Natural killer cell treated with Interleukin-12 subunit alpha and Interleukin-12 subunit beta and Interleukin-15 and Interleukin-18, amount 100 ng/mL, for 72 hours (primary cell): ENCODE results near the gene ING4. TPM values are rescaled to one million over a fixed set of nuclear protein-coding genes. Genes with fewer than 3 reads are reported as not detected.
"Not testable (repeated sequence)": the region's sequence is repeated elsewhere in the genome, so short reads cannot be mapped to it uniquely, and the experiment has no call there.

ENCODE experiments used
- ATAC-seq, 2 donors: fragments of 150-1000 bp; cut with Tn5 transposase in 1 of 2; sonication (Bioruptor Pico), chemical (Tn5 transposase) in 1 of 2; 2 replicates each; pipeline ENCODE4 v1.10.0; 2021
- DNase-seq: peaks from one replicate; pipeline ENCODE4 v3.0.0; 2022; ENCODE audit warnings: low spot score
- H3K27ac Mint-ChIP-seq, 2 donors: 1 replicate in 1 of 2; 2 replicates in 1 of 2; pipeline ENCODE4 v1.8.0; 2022; ENCODE audit warnings: mixed read lengths in 2 of 2, mild to moderate bottlenecking in 1 of 2, moderate library complexity in 1 of 2
- H3K27me3 Mint-ChIP-seq, 2 donors: 1 replicate in 1 of 2; 2 replicates in 1 of 2; pipeline ENCODE4 v1.8.0; 2022; ENCODE audit warnings: mixed read lengths in 2 of 2
- H3K36me3 Mint-ChIP-seq: one replicate; pipeline ENCODE4 v1.8.0; 2022; ENCODE audit warnings: mixed read lengths
- H3K4me1 Mint-ChIP-seq, 2 donors: 1 replicate in 1 of 2; 2 replicates in 1 of 2; pipeline ENCODE4 v1.8.0; 2022; ENCODE audit warnings: low read depth in 2 of 2, mixed read lengths in 2 of 2, mild to moderate bottlenecking in 1 of 2
- H3K4me3 Mint-ChIP-seq: one replicate; pipeline ENCODE4 v1.8.0; 2022; ENCODE audit warnings: mixed read lengths
- H3K9me3 Mint-ChIP-seq: 2 replicates; pipeline ENCODE4 v1.8.0; 2022; ENCODE audit warnings: mixed read lengths
- total RNA-seq, 2 donors: library from RNA; stranded (reverse); gene quantifications; one replicate each; pipeline ENCODE4 v1.2.3, GENCODE V29; 2022

The ING4 gene
- 10 to 100 TPM; 13.0 to 16.7 TPM for total RNA-seq

DNA sequence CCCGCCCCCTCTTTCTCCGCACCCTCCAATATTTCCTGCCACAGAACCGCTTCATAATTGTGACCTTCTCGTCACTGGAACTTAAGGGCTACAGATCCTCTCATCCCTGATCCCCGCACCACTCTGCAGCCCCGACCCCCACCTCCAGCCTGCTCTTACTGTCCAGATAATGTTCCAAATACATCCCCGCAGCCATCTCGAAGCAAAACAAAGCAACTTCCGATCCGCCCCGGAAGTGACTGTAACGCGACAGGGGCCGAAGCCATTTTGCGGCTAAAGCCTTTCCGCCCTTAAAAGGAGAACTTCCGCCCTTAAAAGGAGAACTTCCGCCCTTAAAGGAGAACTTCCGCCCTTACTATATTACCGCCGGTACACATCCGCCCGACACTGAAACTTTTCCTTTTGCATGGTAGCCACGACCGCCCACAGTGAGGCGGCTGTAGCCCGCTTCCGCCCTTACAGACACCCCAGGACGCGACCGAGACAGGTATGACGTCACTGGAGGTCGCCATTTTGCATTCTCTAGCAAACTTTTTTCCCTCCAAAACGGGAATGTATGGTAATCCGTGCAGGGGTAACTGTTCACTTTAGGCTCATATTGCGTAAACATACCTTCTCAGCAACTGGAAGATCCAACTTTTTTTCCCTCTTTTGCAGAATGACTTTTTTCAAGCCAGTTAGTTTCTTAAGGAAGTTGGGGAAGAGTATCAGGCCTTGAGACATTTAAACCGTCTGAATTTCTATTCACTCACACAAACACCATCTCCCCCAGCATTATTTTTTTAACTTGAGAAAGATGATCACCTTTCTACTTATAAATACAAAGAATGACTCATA lies at the start of gene ING4:
ING4 (minus strand) TSS at position 214 of the 837 bp plus-strand sequence; CDS start at position 196, 18 bp downstream.
- peaks cover 42% of the 10 kb centered on the region in 2 donors for H3K4me1 Mint-ChIP-seq
- peak within 1 kb of the TSS; percentile 99 for H3K4me3 Mint-ChIP-seq
- H3K36me3 Mint-ChIP-seq, result peaks cover 13% of the 10 kb centered on the region
- peak; percentile 100 for ATAC-seq
- H3K9me3 Mint-ChIP-seq, result no peaks in the 10 kb centered on the region
- peak within 1 kb of the TSS; percentile 92 to 99 for H3K27ac Mint-ChIP-seq
- no peaks in the 10 kb centered on the region for H3K27me3 Mint-ChIP-seq
- peak; percentile 98 for DNase-seq

DNA sequence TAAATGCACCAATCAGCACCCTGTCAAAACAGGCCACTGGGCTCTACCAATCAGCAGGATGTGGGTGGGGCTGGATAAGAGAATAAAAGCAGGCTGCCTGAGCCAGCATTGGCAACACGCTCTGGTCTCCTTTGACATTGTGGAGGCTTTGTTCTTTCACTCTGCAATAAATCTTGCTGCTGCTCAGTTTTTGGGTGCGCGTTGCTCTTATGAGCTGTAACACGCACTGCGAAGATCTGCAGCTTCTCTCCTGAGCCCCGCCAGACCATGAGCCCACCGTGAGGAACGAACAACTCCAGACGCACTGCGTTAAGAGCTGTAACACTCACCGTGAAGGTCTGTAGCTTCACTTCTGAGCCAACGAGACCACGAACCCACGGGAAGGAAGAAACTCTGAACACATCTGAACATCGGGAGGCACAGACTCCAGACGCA lies 46.1 kb upstream of the ING4 start:
- DNase-seq (no peak), ATAC-seq (no peak)
- Mint-ChIP-seq H3K4me3 (no peak overlapping the region), H3K4me1 (peaks cover 0 to 3% of the 10 kb centered on the region in 2 donors), H3K27me3 (peaks cover 13 to 14% of the 10 kb centered on the region in 2 donors), H3K36me3 (no peaks in the 10 kb centered on the region), H3K27ac (no peak overlapping the region), H3K9me3 (no peaks in the 10 kb centered on the region)

DNA sequence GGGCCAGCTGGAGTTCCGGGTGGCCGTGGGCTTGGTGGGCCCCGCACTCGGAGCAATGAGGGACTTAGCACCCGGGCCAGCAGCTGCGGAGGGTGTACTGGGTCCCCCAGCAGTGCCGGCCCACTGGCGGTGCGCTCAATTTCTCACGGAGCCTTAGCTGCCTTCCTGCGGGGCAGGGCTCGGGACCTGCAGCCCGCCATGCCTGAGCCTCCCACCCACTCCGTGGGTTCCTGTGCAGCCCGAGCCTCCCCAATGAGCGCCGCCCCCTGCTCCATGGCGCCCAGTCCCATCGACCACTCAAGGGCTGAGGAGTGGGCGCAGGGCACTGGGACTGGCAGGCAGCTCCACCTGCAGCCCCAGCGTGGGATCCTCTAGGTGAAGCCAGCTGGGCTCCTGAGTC lies 45.4 kb upstream of the ING4 start:
- not testable (repeated sequence) for H3K4me3 Mint-ChIP-seq

DNA sequence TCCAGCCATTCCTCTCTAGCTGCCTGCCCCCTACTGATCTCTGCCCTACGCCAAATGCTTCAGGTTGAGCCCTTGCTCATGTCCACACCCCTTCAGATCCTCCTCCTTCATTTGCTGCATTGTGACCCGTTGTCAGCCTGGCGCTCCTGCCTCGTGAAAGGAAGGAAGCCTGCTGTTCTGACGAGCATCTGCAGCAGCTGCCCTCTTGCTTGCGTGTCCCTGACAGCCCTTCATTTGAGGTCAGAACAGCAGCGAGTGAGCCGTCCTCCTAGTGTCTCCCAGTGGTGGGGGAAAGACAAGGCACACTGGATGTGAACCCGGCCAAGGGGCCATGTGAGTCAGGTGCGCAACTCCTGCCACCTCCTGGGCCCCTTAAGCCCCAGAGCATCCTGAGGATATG lies 40.7 kb upstream of the ING4 start:
- H3K4me1 Mint-ChIP-seq, result peaks cover 8 to 9% of the 10 kb centered on the region in 2 donors
- no peak overlapping the region for H3K4me3 Mint-ChIP-seq
- peaks cover 41 to 59% of the 10 kb centered on the region in 2 donors for H3K27me3 Mint-ChIP-seq
- H3K9me3 Mint-ChIP-seq, result no peaks in the 10 kb centered on the region
- H3K36me3 Mint-ChIP-seq, result peaks cover 7% of the 10 kb centered on the region
- no peak overlapping the region for H3K27ac Mint-ChIP-seq
- DNase-seq (no peak), ATAC-seq (peak in 1 of 2 donors; percentile 17)

More for the DNA sequence above, 45.4 kb upstream of the ING4 start:
- not testable (repeated sequence) for ATAC-seq, H3K4me1 Mint-ChIP-seq, H3K9me3 Mint-ChIP-seq, DNase-seq, H3K36me3 Mint-ChIP-seq, H3K27ac Mint-ChIP-seq
- peaks cover 17 to 21% of the 10 kb centered on the region in 2 donors for H3K27me3 Mint-ChIP-seq

DNA sequence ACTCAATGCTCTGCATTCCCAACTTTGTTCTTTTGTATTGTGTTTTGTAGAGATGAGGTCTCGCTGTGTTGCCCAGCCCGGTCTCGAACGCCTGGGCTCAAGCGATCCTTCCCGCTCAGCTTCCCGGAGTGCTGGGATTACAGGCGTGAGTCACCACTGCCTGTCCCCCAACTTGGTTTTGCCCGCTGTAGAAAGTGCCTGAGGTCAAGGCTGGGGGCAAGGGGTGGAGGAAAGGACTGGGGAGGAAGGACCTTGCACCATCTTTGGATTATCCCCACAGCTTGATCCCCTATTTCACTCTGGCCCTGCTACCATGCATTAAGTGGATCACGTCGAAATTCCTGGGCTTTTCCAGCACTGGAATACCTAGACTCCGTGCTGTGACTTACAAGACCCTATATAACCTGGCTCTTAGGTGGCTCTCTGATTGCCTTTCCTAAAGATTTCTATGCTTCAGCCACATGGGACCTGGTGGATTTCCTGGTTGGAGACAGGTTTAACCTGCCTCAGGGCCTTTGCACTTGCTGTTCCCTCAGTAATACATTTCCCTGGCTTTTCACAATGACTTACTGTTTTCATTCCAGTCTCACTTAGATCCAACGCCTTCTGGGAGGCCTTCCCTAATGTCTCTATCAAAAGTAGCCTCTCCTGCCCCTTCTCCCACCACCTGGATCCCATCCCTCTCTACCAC lies 38.3 kb upstream of the ING4 start:
- Mint-ChIP-seq H3K27ac (no peak overlapping the region), H3K9me3 (no peaks in the 10 kb centered on the region), H3K4me1 (peaks cover 8 to 9% of the 10 kb centered on the region in 2 donors), H3K4me3 (peak overlapping the region; percentile 33), H3K36me3 (peaks cover 7% of the 10 kb centered on the region), H3K27me3 (peaks cover 57 to 73% of the 10 kb centered on the region in 2 donors)
- no peak for ATAC-seq
- no peak for DNase-seq

DNA sequence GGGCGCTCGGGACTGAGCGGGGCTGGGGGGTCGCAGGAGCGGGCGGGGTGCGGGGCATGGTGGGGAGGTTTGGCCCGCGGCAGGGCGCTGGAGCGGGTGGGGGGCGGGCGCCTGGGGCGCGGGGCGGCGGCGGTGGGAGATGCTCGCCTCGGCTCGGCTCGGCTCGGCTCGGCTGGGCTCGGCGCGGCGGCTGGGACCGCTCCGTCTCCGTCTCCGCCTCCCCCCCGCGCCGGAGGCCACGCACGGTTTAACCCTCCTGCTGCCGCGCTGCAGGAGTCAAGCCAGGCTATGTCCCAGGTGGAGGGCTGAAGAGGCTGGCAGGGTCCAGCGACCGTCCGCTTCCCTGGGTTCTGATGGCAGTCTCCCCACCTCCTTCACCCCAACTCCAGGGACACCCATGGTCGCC lies 37.7 kb upstream of the ING4 start, which contains the start of gene PIANP:
PIANP (minus strand) TSS at position 170 of the 406 bp plus-strand sequence. CDS start 2,754 bp downstream, outside the sequence.
- no peak for DNase-seq
- peak; percentile 67 to 70 for ATAC-seq
- H3K4me1 Mint-ChIP-seq, result peaks cover 8 to 9% of the 10 kb centered on the region in 2 donors
- H3K36me3 Mint-ChIP-seq, result peaks cover 7% of the 10 kb centered on the region
- no peaks in the 10 kb centered on the region for H3K9me3 Mint-ChIP-seq
- H3K27me3 Mint-ChIP-seq, result peaks cover 57 to 72% of the 10 kb centered on the region in 2 donors
- H3K27ac Mint-ChIP-seq, result peak within 1 kb of the TSS in 1 of 2 donors; percentile 21
- H3K4me3 Mint-ChIP-seq, result peak within 1 kb of the TSS; percentile 61

DNA sequence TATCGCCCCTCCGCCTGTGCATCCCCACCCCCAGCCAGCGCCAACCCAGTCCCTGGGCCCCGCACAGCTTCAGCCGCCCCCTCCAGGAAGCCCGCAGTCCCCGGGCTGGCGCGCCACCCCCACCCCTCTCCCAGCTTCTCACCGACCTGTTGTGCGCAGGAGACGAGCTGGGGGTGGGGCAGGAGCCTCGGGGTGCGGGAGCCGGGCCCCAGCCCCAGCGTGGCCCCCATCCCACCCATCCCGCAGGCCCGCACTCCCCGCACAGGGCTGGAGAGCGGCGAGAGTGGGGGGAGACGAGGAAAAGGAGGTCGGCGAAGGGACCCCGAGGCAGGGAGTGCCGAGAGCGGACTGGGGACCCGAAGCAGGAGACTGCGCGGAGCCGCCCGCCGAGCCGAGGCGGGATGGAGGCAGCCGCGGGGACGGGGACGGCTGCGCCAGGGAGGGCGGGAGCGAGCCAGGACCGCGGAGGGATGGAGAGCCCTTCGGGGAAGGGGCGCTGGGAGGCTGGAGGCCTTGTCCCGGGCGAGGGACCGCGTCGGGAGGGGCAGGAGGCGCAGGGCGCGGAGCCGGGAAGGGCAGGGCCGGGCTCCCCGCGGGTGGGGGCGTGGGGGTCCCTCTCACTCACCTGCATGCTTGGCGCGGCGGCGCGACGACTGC lies 37.2 kb upstream of the ING4 start:
- no peak overlapping the region for H3K27ac Mint-ChIP-seq
- DNase-seq, result no peak

DNA sequence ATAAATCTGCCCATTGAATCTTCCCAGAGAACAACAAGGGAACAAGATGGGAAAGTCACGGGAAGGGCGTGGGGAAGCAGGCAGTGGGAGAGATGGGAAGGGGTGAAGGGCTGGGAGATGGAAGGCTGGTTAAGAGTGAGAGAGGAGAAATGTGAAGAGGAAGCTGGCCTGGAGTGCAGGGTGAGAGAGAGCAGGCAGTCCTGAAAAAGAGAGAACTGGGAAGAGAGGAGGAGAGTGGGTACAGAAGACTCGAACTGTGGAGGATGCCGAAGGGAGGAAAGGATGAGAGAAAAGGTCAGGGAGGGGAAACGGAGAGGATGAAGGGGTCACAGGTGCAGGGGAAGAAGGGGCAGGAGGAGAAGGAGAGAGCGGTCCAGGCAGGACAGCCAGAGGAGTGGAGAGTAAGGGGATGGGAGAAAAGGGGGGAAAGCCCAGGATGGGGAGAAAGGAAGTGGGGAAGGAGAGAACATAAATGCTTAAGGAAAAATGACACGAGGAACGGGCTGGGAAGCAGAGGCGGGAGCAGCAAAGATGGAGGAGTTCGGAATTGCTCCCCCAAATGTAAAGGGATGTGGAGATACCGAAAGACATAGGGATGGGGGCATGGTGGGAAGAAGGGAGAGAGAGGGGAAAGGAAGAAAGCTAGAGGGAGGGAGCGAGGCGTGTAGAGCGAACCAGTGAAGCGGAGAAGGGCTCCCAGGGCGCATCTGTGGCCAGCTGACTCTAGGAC lies 36.5 kb upstream of the ING4 start:
- Mint-ChIP-seq H3K36me3 (peaks cover 7% of the 10 kb centered on the region), H3K27me3 (peaks cover 52 to 61% of the 10 kb centered on the region in 2 donors), H3K4me1 (peaks cover 8 to 9% of the 10 kb centered on the region in 2 donors), H3K4me3 (peak overlapping the region; percentile 61), H3K9me3 (no peaks in the 10 kb centered on the region), H3K27ac (peak overlapping the region in 1 of 2 donors; percentile 21)
- ATAC-seq (no peak), DNase-seq (no peak)

More for the DNA sequence above, 37.2 kb upstream of the ING4 start:
- Mint-ChIP-seq H3K9me3 (no peaks in the 10 kb centered on the region), H3K4me1 (peaks cover 8 to 9% of the 10 kb centered on the region in 2 donors), H3K27me3 (peaks cover 54 to 67% of the 10 kb centered on the region in 2 donors), H3K4me3 (peak overlapping the region; percentile 61), H3K36me3 (peaks cover 7% of the 10 kb centered on the region)
- ATAC-seq, result peak; percentile 22 to 34

DNA sequence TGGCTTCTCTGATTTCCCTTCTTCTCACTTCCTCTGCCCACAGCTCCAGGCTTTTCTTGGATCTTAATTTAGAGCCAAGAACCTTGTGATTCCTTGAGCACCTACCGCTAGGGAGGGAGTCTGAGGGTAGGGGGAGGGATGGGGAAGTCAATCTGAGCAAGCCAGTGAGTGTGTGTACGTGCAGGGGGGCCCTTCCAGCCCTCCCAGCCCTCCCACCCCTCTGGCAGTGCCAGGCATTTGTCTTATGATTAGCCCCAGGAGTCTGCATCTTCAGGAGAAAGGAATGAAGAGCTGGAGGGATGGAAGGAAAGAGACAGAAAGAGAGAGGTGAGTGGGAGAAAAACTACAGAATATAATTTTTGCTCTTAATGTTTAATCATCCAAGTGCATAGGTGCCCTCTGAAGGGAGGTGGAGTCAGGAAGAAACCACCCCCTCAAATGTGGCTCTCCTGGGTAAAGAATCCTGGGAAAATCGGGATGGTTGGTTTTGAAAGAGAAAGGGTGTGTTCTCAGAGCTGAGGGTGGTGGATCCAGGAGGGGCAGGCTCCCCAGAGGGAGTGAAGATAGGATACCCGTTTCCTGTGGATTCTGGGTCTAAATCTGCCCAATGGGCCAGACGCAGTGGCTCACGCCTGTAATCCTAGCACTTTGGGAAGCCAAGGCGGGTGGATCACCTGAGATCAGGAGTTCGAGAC lies 35.6 kb upstream of the ING4 start:
- Mint-ChIP-seq H3K9me3 (no peaks in the 10 kb centered on the region), H3K36me3 (peaks cover 7% of the 10 kb centered on the region), H3K4me3 (no peak overlapping the region), H3K4me1 (peaks cover 8 to 9% of the 10 kb centered on the region in 2 donors), H3K27ac (no peak overlapping the region), H3K27me3 (peaks cover 50 to 54% of the 10 kb centered on the region in 2 donors)
- DNase-seq (no peak), ATAC-seq (no peak)

DNA sequence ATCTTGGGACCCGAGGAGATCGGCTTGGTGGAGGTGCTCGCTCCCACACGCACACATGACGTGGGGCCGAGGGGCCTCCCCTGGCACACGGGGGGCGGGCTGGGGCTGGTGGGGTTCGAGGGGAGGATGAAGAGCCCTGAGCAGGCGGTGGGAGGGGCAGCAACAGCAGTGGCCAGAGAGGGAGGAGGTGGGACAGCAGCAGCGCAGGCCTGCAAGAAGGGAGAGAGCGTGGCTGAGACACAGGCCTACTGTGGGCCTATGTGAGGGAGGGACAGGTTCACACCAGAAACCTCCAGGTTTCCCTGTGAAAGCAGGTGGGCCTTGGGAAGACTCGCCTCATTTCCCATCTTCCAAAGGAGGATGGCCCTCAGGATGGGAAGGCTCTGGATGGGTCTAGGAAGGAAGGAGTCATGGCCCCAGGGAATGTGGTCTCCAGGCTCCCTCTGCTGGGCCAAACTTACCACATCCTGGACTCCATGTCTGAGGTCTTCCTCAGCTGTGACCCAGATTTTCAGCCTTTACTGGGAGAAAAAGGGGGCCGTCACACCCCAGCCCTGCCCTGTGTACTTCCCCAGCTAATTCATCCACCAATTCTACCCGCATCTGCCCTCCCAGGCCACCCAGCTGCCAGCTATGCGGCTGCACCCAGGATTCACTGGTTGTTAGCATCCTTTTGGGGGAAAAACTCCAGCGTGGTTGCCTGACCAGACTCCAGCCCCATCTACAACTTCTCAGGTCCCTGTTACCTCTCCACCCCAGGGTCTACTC lies 34.8 kb upstream of the ING4 start:
- Mint-ChIP-seq H3K4me1 (peaks cover 8 to 13% of the 10 kb centered on the region in 2 donors), H3K27me3 (peaks cover 45 to 46% of the 10 kb centered on the region in 2 donors), H3K9me3 (no peaks in the 10 kb centered on the region), H3K27ac (no peak overlapping the region), H3K36me3 (peaks cover 7% of the 10 kb centered on the region), H3K4me3 (no peak overlapping the region)
- no peak for DNase-seq
- ATAC-seq, result peak in 1 of 2 donors; percentile 19

DNA sequence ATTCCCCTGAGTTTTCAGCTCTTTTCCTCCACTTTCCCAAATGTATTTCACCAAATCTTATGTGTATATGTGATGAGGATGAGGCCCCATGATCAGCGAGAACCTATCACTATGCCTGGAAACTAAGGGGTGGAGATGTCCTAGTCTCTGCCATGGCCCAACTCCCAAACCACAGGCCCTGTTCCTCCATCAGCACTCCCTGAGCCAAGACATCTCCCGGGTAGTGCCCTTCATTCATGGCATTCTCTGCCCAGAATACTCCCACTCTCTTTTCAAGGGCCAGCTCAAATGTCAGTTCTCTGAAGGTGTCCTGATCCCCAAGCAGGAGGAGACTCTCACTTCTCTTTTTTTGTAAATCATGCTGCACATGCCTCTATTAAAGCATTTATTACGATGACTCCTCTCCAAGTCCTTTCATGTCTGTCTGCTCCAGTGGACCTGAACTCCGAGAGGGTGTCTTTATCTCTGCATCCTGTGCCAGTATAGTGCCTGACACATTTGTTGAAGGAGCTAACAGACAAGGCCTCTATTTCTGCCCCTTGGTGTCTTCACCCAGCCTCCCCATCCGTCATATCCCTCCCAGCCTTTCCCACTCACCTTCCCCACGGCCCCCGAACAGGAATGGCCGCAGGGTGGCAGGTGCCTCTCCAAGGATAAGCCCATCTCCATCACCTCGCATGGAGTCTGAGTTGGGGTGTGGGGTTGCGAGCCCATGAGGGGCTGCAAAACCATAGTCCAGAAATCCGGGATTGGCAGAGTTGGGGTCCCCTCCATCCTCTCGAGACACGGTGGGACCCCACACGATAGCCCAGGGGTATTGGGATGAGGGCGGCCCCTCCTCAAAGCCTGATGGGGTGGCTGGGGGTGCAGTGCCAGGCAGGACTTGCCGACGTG lies 34.0 kb upstream of the ING4 start:
- Mint-ChIP-seq H3K27ac (no peak overlapping the region), H3K4me3 (no peak overlapping the region), H3K9me3 (no peaks in the 10 kb centered on the region)

More for the DNA sequence above, 34.0 kb upstream of the ING4 start:
- ATAC-seq, result no peak
- DNase-seq, result no peak
- Mint-ChIP-seq H3K4me1 (peaks cover 12 to 17% of the 10 kb centered on the region in 2 donors), H3K27me3 (peaks cover 38% of the 10 kb centered on the region in 2 donors), H3K36me3 (peaks cover 5% of the 10 kb centered on the region)
